Activated naive CD8-positive, alpha-beta T cell treated with anti-CD3 and anti-CD28 coated beads for 36 hours (primary cell): Measurements from ENCODE around the gene KIF21B. TPM values are rescaled to one million over a fixed set of nuclear protein-coding genes. Genes with fewer than 3 reads are reported as not detected.

ENCODE experiments used
- DNase-seq: peaks from one replicate; pipeline ENCODE4 v3.0.0; 2021
- H3K27ac Mint-ChIP-seq: one replicate; pipeline ENCODE4 v1.8.0; 2022; ENCODE audit warnings: mild to moderate bottlenecking, moderate library complexity, mixed read lengths
- H3K27me3 Mint-ChIP-seq: one replicate; pipeline ENCODE4 v1.8.0; 2022; ENCODE audit warnings: mild to moderate bottlenecking, mixed read lengths
- H3K36me3 Mint-ChIP-seq: one replicate; pipeline ENCODE4 v1.8.0; 2021; ENCODE audit warnings: mild to moderate bottlenecking, mixed read lengths
- H3K4me1 Mint-ChIP-seq: one replicate; pipeline ENCODE4 v1.8.0; 2021; ENCODE audit warnings: mixed read lengths
- H3K4me3 Mint-ChIP-seq: one replicate; pipeline ENCODE4 v1.8.0; 2022; ENCODE audit warnings: mild to moderate bottlenecking, moderate library complexity, mixed read lengths
- H3K9me3 Mint-ChIP-seq: one replicate; pipeline ENCODE4 v1.8.0; 2022; ENCODE audit warnings: mixed read lengths
- total RNA-seq, 2 experiments: library from RNA; stranded (reverse); gene quantifications; one replicate each; pipeline ENCODE4 v1.2.3, GENCODE V29; 2021

KIF21B gene
- total RNA-seq, 2 experiments from 2014 or later, result 55.7 to 56.2 TPM

DNA sequence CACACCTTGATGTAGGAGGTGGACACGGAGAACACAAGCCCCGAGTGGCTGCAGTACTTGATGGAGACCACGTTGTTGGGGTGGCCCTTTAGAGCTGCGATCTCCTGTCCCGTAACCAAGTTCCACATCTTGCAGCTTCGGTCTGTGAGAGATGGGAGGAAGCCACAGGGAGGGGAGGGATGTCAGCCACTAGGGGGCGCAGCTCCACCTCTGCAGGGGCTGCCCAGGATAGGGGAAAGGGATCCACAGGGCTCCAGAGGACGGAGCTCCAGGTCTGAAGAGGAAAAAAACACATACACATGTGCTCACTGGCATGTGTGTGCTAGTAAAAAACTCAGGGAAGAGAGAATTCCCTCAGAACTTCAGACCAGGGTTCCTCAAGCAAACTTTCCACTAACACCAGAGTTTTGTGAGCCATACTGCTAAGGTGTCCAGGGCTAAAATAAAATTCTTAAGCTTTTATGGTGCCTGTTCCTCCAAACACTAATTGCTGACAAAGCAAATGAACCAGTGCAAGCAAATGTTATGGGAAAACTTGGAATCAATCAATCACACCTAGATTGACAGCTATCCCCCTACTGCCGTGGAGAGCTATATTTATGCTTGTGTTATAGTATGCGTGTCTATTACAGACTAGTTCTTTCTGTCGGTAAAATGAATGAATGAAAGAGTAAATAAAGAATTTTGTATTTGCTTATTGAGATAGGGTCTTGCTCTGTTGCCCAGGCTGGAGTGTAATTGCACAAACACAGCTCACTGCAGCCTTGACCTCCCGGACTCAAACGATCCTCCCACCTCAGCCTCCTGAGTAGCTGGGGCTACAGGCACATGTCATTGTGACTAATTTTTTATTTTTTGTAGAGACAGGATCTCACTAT is 43.7 kb downstream of the KIF21B start:
- no peak overlapping the region for H3K4me3 Mint-ChIP-seq

GRCh38 chr1:200977071-200977754 is 46.3 kb downstream of the KIF21B start:
- no peaks in the 10 kb centered on the region for H3K27me3 Mint-ChIP-seq
- peaks cover 34% of the 10 kb centered on the region for H3K36me3 Mint-ChIP-seq
- H3K4me3 Mint-ChIP-seq, result no peak overlapping the region
- H3K27ac Mint-ChIP-seq, result no peak overlapping the region
- no peak for DNase-seq
- no peaks in the 10 kb centered on the region for H3K4me1 Mint-ChIP-seq
- H3K9me3 Mint-ChIP-seq, result no peaks in the 10 kb centered on the region

More for the DNA sequence above, 43.7 kb downstream of the KIF21B start:
- Mint-ChIP-seq H3K9me3 (no peaks in the 10 kb centered on the region), H3K27ac (no peak overlapping the region), H3K27me3 (no peaks in the 10 kb centered on the region), H3K4me1 (no peaks in the 10 kb centered on the region), H3K36me3 (peaks cover 43% of the 10 kb centered on the region)
- DNase-seq, result peak; percentile 62

- Mint-ChIP-seq H3K27me3 (no peaks in the 10 kb centered on the region), H3K9me3 (no peaks in the 10 kb centered on the region), H3K4me3 (no peak overlapping the region), H3K36me3 (peaks cover 31% of the 10 kb centered on the region), H3K27ac (peak overlapping the region; percentile 34), H3K4me1 (no peaks in the 10 kb centered on the region)
- no peak for DNase-seq
These were observed 46.9 kb downstream of the KIF21B start for GRCh38 chr1:200976634-200977033.

DNA sequence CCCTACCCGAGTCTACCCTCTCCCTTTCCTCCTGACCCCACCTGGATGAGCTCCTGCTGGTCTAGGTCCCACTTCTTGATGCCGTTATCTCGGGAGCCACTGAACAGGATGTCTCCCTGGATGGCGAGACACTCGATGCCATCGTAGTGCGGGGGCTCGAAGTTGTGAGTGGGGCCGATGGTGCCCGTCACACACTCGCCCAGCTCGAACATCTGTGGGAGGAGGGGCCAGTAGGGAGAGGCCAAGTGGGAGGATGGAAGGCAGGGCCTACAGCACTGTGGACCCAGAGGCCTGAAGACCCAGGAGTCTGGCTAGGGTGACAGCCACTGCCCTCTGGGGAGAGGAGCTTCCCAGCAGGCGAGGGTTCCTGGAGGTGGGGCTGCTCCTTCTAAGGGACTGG is 48.1 kb downstream of the KIF21B start:
- H3K4me3 Mint-ChIP-seq, result no peak overlapping the region
- H3K9me3 Mint-ChIP-seq, result no peaks in the 10 kb centered on the region
- H3K36me3 Mint-ChIP-seq, result peaks cover 28% of the 10 kb centered on the region
- H3K27ac Mint-ChIP-seq, result no peak overlapping the region
- H3K4me1 Mint-ChIP-seq, result peaks cover 2% of the 10 kb centered on the region
- DNase-seq, result no peak
- H3K27me3 Mint-ChIP-seq, result no peaks in the 10 kb centered on the region

- DNase-seq, result no peak
- H3K27me3 Mint-ChIP-seq, result no peaks in the 10 kb centered on the region
- H3K4me1 Mint-ChIP-seq, result peaks cover 9% of the 10 kb centered on the region
- no peak overlapping the region for H3K4me3 Mint-ChIP-seq
- peaks cover 24% of the 10 kb centered on the region for H3K36me3 Mint-ChIP-seq
- H3K9me3 Mint-ChIP-seq, result no peaks in the 10 kb centered on the region
- H3K27ac Mint-ChIP-seq, result no peak overlapping the region
These were observed 48.8 kb downstream of the KIF21B start for GRCh38 chr1:200974711-200975110.

DNA sequence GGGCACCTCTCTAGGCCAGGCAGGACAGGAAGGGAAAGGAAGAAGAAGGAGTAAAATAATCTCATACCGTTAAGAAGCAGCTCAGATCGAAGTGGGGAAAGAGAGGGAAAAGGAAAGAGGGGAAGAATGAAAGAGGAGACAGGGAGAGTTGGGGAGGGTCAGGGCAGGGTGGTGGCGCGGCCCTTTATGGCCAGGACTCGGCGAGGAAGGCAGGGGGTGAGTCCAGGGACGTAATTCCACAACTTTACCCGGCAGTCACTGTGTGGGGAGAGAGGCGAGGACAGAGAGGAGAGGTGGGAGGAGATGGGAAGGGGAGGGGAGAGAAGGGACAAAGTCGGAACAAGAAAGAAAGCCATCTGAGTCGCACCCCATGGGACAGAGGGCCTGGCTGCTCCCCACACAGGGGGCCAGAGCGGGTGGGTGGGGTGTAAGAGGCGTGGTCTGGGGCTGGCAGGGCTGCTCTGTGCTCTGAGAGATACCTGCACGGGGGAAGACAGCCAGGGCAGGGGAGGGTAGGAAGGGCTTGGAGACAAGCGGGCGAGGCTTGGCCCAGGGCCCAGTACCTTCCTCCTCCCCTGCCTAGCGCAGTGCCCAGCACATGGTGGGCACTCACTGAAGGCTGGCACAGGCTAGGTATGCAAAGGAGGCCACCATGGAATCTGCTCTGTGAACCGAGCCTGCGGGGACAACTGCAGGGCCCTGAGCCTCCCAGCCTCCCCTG is 49.4 kb downstream of the KIF21B start:
- Mint-ChIP-seq H3K27me3 (no peaks in the 10 kb centered on the region), H3K4me3 (no peak overlapping the region), H3K27ac (no peak overlapping the region), H3K4me1 (peaks cover 14% of the 10 kb centered on the region), H3K36me3 (peaks cover 20% of the 10 kb centered on the region), H3K9me3 (no peaks in the 10 kb centered on the region)
- DNase-seq, result no peak

DNA sequence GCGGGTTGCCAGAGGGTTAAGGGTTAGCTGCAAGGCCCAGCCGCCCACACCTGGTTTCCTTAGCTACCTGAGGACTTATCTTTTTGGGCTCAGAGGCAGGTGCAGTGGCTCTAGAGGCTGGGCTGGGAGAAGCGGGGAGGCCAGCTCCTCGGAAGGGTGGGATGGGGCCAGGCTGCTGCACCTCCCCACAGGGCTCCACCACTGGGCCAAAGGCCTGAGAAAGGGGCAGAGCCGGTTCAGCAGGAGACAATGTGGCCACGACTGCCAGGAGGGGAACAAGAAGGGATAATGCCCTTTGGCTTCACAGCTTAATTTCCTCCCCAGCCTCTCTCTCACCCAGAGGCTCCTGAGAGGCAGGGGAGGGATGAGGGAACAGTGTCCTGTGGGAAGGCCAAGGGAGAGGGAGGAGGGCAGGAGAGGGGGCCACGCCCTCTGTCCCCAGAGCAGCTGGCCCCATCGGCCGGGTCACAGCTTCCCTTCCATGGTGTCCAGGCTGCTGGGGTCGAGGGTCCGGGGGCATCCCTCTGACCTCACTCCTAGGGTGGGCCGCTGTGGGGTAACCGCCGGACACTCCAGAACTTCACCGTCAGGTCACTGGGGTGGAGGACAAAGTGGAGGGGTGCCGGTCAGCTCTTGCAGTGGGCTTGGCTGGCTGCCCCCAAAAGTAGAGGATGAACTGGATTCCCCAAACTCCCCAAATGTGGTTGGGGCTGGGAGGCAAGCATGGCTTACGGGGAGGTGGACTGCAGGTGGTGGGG is 50.4 kb downstream of the KIF21B start:
- DNase-seq, result no peak
- Mint-ChIP-seq H3K27me3 (no peaks in the 10 kb centered on the region), H3K27ac (no peak overlapping the region), H3K4me3 (no peak overlapping the region), H3K36me3 (peaks cover 17% of the 10 kb centered on the region), H3K4me1 (peaks cover 14% of the 10 kb centered on the region), H3K9me3 (no peaks in the 10 kb centered on the region)

DNA sequence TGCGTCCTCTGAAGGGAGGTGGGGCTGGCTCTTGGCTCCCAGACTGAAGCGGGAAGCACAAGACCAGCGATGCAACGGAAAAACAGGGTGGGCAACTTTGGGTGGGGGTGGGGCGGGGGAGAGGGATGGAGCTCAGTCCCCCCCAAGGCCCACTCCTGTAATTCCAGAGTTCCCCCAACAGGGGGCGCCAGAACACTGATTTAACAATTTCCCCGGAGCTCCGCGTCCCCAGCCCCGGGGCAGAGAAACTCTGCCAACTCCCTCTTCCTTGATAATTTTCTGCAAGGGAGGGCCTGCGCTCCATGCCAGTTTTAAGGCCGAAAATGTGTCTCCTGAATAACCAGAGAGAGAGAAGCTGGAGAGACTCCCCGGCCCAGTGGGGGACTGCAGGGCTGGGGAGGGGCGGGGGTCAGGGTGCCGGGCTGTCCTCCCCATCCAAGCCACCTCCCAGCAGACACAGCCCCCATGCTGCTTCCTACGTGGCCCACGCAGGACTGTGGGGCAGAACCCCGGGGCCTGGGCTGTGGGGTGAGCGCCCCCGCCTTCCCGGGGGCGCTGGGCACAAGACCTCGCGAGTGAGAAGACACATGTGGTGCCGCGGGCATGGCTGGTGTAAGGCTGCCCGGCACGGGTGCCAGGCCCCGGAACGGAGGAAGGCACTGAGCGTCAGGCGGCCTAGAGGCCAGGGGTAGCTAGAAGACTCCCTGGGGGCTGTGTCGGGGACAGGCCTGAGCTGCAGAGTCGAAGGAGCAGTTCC is 51.4 kb downstream of the KIF21B start:
- Mint-ChIP-seq H3K4me3 (no peak overlapping the region), H3K9me3 (no peaks in the 10 kb centered on the region), H3K27me3 (no peaks in the 10 kb centered on the region), H3K36me3 (peaks cover 13% of the 10 kb centered on the region), H3K4me1 (peaks cover 14% of the 10 kb centered on the region), H3K27ac (no peak overlapping the region)
- DNase-seq, result peak; percentile 50

DNA sequence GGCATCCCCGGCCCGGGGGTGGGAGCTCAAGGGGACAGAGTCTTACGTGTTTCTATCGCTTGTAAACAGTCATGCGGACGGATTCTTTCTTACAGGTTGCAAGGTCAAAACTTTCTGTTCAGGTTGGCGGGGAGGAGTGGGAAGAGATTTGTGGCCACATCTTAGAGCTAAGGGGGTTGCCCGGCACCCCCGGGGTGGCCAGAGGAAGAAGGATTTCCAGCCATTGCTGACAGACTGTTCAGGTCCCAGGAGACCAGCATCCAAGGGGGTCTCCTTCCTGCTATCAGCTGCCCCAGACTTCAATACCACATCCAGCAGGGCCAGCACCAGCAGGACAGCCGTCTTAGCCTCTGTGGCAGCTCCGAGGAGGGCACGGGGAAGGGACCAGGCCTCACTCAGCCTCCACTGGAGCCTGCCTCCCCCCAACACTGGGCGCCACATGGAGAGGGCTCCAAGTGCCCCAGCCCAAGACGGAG is 52.0 kb downstream of the KIF21B start:
- peaks cover 12% of the 10 kb centered on the region for H3K36me3 Mint-ChIP-seq
- no peak overlapping the region for H3K27ac Mint-ChIP-seq
- DNase-seq, result peak; percentile 36
- H3K27me3 Mint-ChIP-seq, result no peaks in the 10 kb centered on the region
- H3K9me3 Mint-ChIP-seq, result no peaks in the 10 kb centered on the region
- H3K4me1 Mint-ChIP-seq, result peaks cover 14% of the 10 kb centered on the region
- no peak overlapping the region for H3K4me3 Mint-ChIP-seq

- Mint-ChIP-seq H3K27ac (peak overlapping the region; percentile 78), H3K9me3 (no peaks in the 10 kb centered on the region), H3K36me3 (peaks cover 12% of the 10 kb centered on the region), H3K4me3 (no peak overlapping the region), H3K4me1 (peaks cover 14% of the 10 kb centered on the region), H3K27me3 (no peaks in the 10 kb centered on the region)
- DNase-seq, result no peak
These were observed 52.6 kb downstream of the KIF21B start for GRCh38 chr1:200970771-200971427.

DNA sequence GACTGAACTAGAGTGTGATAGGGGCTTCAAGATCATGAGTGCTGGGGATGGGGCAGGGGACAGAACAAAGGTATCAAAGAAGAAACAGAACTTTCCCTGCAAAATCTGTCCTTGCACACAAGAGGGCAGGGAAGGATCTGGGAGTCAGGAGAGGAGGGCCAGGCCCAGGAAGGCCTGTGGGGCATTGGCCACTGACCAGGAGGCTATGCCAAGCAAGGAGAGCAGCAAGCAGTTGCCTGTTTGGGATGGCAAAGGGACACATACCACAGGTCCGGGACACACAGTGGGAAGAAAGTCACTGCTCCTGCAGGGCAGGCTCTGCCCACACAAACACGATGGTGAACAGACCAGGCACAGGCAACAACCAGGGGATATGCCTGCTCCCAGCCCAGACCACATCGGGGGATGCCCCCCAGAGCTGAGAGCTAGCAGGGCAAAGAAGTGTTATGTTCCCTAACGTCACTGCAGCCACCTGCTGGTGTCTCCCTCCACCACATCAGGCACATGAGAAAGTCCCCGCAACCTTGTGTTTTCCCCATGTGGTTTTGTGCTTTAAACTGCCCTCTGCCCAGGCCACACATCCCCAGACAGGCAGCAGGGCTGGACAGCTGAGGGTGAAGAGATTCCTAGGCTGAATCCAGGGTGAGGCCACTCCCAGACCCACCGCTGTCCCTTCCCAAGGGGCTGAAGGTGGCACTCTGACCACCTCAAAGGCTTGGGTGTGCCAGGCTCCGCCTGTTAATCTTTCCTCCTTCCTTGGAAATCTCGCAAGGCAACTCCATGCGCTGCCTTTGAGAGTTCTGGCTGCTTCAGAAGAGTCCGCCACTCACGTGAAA is 53.6 kb downstream of the KIF21B start:
- H3K27me3 Mint-ChIP-seq, result no peaks in the 10 kb centered on the region
- peaks cover 14% of the 10 kb centered on the region for H3K4me1 Mint-ChIP-seq
- H3K27ac Mint-ChIP-seq, result peak overlapping the region; percentile 78
- peaks cover 12% of the 10 kb centered on the region for H3K36me3 Mint-ChIP-seq
- peak; percentile 81 for DNase-seq
- no peak overlapping the region for H3K4me3 Mint-ChIP-seq
- no peaks in the 10 kb centered on the region for H3K9me3 Mint-ChIP-seq

GRCh38 chr1:200968469-200969410 is 54.8 kb downstream of the KIF21B start:
- H3K9me3 Mint-ChIP-seq, result no peaks in the 10 kb centered on the region
- peaks cover 14% of the 10 kb centered on the region for H3K4me1 Mint-ChIP-seq
- H3K4me3 Mint-ChIP-seq, result no peak overlapping the region
- H3K36me3 Mint-ChIP-seq, result peaks cover 12% of the 10 kb centered on the region
- no peak for DNase-seq
- H3K27me3 Mint-ChIP-seq, result no peaks in the 10 kb centered on the region
- H3K27ac Mint-ChIP-seq, result peak overlapping the region; percentile 50
